ENCODE data around the gene CTTNBP2.

DNA sequence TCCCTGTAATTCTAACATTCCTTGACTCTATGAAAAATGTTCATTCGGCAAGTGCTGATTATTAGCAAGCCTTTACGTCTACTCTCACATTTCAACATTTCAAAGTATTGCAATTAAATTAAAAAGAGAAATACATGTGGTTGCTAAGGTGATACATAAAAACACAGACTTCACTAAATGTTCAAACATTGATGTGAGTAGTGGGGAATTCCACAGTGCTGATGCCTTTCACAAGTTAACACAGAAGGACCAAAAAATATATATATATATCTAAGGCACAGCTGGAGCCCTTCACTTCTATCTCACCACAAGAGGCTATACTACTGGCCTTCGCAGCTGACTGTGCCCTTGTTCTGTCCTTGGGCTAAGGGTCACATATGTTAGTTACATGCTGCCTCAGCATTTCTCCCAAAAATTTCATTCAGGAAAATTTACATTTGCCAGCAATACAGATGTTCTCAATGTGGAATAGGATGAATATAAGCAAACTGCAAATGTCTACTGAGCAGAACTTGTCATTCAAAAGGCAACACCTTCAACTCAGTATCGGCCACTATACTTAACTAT lies 13.9 kb downstream of the CTTNBP2 start:
- TF ChIP-seq POLR2AphosphoS5 (IDR thresholded peaks at IDR 0.05) (no peak), CTCF (IDR thresholded peaks at IDR 0.05; ENCODE audit: poor library complexity, severe bottlenecking) (no peak), EP300 (conservative IDR thresholded peaks at IDR 0.05; ENCODE audit: poor library complexity, severe bottlenecking) (no peak), EZH2 (IDR thresholded peaks at IDR 0.05; ENCODE audit: borderline replicate concordance, insufficient read depth, low read length, poor library complexity, severe bottlenecking) (no peak), REST (IDR thresholded peaks at IDR 0.05; ENCODE audit: borderline replicate concordance) (no peak), RAD21 (conservative IDR thresholded peaks at IDR 0.05) (no peak), TAF1 (IDR thresholded peaks at IDR 0.05; ENCODE audit: low read depth) (no peak), SMC3 (conservative IDR thresholded peaks at IDR 0.05; ENCODE audit: poor library complexity) (no peak)
